Kidney (tissue), 14 donors: ENCODE data around the gene PLXNA2. TPM values are rescaled to one million over a fixed set of nuclear protein-coding genes. Genes with fewer than 3 reads are reported as not detected.

Experiments
- DNase-seq, 5 donors: peaks; one replicate each; pipeline ENCODE4 v3.0.0-alpha.2; 2013 to 2020
- FAIRE-seq: peaks from 2 replicates; lab custom pipeline; 2012; peaks lifted over from hg19 to GRCh38; lab: Jason Lieb, UNC
- H3K27ac ChIP-seq, 2 donors: one replicate each; pipeline ENCODE4 v1.7.0; 2013; ENCODE audit warnings: low read depth in 2 of 2, low read length in 2 of 2, inconsistent platforms in 1 of 2
- H3K27me3 ChIP-seq: one replicate; pipeline ENCODE4 v1.7.1; 2013; ENCODE audit warnings: low read length, inconsistent platforms; ENCODE audit not compliant: control insufficient read depth, insufficient read depth
- H3K36me3 ChIP-seq, 3 donors: one replicate each; pipeline versions ENCODE4 v1.7.0 to v1.7.1; 2013; ENCODE audit warnings: low read length in 3 of 3, control low read depth in 1 of 3, inconsistent platforms in 1 of 3; ENCODE audit not compliant: insufficient read depth in 3 of 3, control insufficient read depth in 2 of 3
- H3K4me1 ChIP-seq, 3 donors: one replicate each; pipeline versions ENCODE4 v1.7.0 to v1.7.1; 2013; ENCODE audit warnings: low read length in 3 of 3, inconsistent platforms in 1 of 3, low read depth in 1 of 3; ENCODE audit not compliant: control insufficient read depth in 2 of 3, insufficient read depth in 2 of 3
- H3K4me3 ChIP-seq, 3 donors: one replicate each; pipeline versions ENCODE4 v1.7.0 to v1.8.1; 2013; ENCODE audit warnings: low read length in 3 of 3, control low read depth in 1 of 3, inconsistent platforms in 1 of 3
- H3K9ac ChIP-seq, 3 donors: one replicate each; pipeline versions ENCODE4 v1.7.0 to v1.7.1; 2013; ENCODE audit warnings: low read length in 3 of 3, control low read depth in 1 of 3, inconsistent platforms in 1 of 3
- H3K9me3 ChIP-seq, 3 donors: one replicate each; pipeline versions ENCODE4 v1.7.0 to v1.7.1; 2013; ENCODE audit warnings: low read length in 3 of 3, control low read depth in 1 of 3, inconsistent platforms in 1 of 3; ENCODE audit not compliant: control insufficient read depth in 2 of 3, insufficient read depth in 1 of 3
- CTCF ChIP-seq: IDR thresholded peaks from 3 replicates; pipeline ENCODE4 v1.5.1; 2012; ENCODE audit warnings: mild to moderate bottlenecking, moderate library complexity, borderline replicate concordance; ENCODE audit not compliant: insufficient read depth; ENCODE audit errors: extremely low read depth
- intact Hi-C: fragments of 100-400 bp; cut with DNase I; formaldehyde crosslinking; loops from one replicate; pipeline ENCODE4 v1.11.1; 2022
- polyA plus RNA-seq: library from polyadenylated mRNA; stranded (reverse); fragments of 350-450 nt; fragmentation: Illumina TruSeq; extraction: RNeasy Lipid Tissue Mini Kit (QIAGEN cat#74804); gene quantifications from one replicate; pipeline ENCODE4 v1.2.3, GENCODE V29; 2014; ENCODE audit warnings: low read depth, low replicate concordance; ENCODE audit not compliant: insufficient read depth
- total RNA-seq: library from RNA; stranded (reverse); fragmentation: NEBNext Ultra II Directional; extraction: Animal tissue kit (Norgen Biotek cat#: 25700); gene quantifications from one replicate; pipeline ENCODE4 v1.2.1, GENCODE V29; 2021
- donor health status: control.
- donor health status: control.
- donor health status: control.
- donor health status: control.
- donor health status: control.
- donor health status: DM: yes; HTN: yes; CAD: no.
- donor health status: Normal renal cell carcinoma (clear cell type).

PLXNA2 gene
- total and polyA plus RNA-seq, 2 donors from 2014 or later = 2.4 to 27.9 TPM

- intact Hi-C loops = loop anchor here (10.0 kb wide), 1 partner anchor 103 kb away; no protein-coding TSS in a partner anchor
- DNase-seq (no peak), FAIRE-seq (no peak)
- H3K27ac ChIP-seq = no peak overlapping the region
- H3K9ac ChIP-seq = no peak overlapping the region
- no peaks in the 10 kb centered on the region for H3K36me3 ChIP-seq
- no peak for TF ChIP-seq CTCF
- H3K4me1 ChIP-seq = peaks cover 0 to 7% (median 3%) of the 10 kb centered on the region in 3 donors
- H3K9me3 ChIP-seq = no peaks in the 10 kb centered on the region
- H3K27me3 ChIP-seq = no peaks in the 10 kb centered on the region
- no peak overlapping the region for H3K4me3 ChIP-seq
Measured at GRCh38 chr1:208131621-208132286, 112.4 kb downstream of the PLXNA2 start.

DNA sequence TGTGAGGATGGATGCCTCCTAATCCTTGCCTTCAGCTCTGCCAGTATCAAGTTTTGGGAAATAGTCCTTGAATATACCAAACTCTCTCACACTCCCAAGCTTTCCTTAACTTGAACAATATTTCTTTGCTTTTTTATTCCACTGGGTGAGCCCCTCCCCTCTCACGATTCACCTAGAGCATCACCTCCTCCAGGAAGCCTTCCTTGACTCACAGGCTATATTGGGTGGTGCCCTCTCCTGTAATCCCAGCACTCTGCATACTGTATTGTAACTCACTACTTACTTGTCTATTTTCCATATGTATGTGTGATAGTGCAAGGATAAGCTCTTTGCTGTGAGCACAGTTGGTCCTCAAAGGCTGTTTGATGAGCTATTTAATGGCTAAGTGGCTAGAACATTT, 114.7 kb downstream of the PLXNA2 start:
- no peak overlapping the region for H3K4me3 ChIP-seq
- intact Hi-C loops = no loop called here
- DNase-seq (no peak), FAIRE-seq (no peak)
- no peaks in the 10 kb centered on the region for H3K9me3 ChIP-seq
- H3K36me3 ChIP-seq = no peaks in the 10 kb centered on the region
- H3K9ac ChIP-seq = no peak overlapping the region
- TF ChIP-seq CTCF = no peak
- no peak overlapping the region for H3K27ac ChIP-seq
- no peaks in the 10 kb centered on the region for H3K27me3 ChIP-seq
- H3K4me1 ChIP-seq = peaks cover 0 to 7% (median 3%) of the 10 kb centered on the region in 3 donors

- no peak overlapping the region for H3K27ac ChIP-seq
- no peak for DNase-seq
- no peak overlapping the region for H3K4me3 ChIP-seq
- no peak overlapping the region for H3K9ac ChIP-seq
- no peaks in the 10 kb centered on the region for H3K27me3 ChIP-seq
- FAIRE-seq = no peak
- H3K9me3 ChIP-seq = no peaks in the 10 kb centered on the region
- H3K36me3 ChIP-seq = no peaks in the 10 kb centered on the region
- peaks cover 0 to 7% (median 3%) of the 10 kb centered on the region in 3 donors for H3K4me1 ChIP-seq
- TF ChIP-seq CTCF = no peak
- intact Hi-C loops = no loop called here
Measured at GRCh38 chr1:208129060-208129459, 115.1 kb downstream of the PLXNA2 start.
